NCI-H524 treated with DMSO at 0.1 percent for 48 hours (cell line): Measurements from ENCODE around the gene SEMG2.

ENCODE experiments used
- DNase-seq: peaks from one replicate; lab custom pipeline; 2025; lab: John Stamatoyannopoulos, UW

SEMG2 gene

GRCh38 chr20:45230631-45231030 is 9.5 kb downstream of the SEMG2 start:
- DNase-seq, result no peak

DNA sequence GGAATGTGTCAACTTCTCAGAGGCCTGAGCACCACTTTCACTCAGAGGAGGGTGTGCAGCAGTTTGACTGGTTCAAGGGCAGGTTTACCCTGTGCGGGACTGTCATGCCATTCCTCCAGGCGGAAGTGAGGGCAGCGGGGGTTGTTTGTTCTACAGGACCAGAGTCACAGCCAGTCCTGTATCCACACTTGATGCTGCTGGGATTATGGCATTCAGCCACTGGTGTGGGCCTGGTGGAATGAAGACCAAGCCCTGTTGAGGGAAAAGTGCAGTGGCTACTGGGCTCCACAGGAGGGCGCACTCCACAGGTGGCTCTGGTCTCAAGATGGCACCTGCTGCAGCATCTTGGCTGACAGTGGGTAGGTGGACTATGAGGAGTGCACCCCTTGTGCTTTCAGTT is 14.8 kb downstream of the SEMG2 start:
- DNase-seq, result no peak

DNA sequence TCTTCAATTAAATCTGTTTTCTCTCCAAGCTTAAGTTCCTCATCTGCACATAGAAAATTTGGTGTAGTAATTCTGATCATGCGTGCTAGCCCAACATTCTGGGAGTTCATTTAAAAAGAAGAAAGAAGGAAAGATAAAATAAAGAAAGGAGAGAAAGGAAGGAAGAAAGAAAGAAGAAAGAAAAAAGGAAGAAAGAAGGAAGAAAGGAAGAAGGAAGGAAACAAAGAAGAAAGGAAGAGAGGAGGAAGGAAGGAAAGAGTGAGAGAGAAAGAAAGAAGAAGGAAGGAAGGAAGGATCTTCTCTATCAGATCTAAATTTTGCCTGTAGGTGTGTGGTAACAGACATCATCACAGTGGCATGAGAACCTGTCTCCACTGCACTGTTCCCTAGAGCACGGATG is 17.0 kb downstream of the SEMG2 start:
- DNase-seq, result no peak

DNA sequence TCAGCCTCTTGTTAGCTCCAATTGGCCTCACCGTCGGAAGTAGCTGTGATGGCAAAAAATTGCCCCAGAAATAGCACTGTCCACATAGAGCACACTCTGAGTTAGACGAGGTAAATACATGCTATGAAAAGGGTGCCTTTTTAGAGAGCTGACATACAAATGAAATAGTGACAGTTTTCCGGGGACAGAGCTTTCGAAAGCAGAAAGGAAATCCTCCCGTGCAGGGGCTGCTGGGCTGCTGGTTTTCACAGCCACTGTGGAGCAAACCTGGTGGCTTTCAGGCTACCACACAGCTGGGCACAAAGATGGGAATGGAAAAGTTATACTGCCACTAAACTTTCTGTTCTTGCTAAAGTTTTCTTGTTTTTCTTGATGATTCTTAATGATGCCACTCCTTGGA is 24.9 kb downstream of the SEMG2 start:
- DNase-seq, result no peak

GRCh38 chr20:45247865-45248264 is 26.7 kb downstream of the SEMG2 start:
- no peak for DNase-seq

GRCh38 chr20:45248609-45249008 is 27.4 kb downstream of the SEMG2 start:
- no peak for DNase-seq

- no peak for DNase-seq
Observed at GRCh38 chr20:45251884-45252560, 30.8 kb downstream of the SEMG2 start.

- DNase-seq, result no peak
Observed at GRCh38 chr20:45253261-45253660, 32.1 kb downstream of the SEMG2 start.

- DNase-seq, result no peak
Observed at GRCh38 chr20:45254383-45255262, 33.5 kb downstream of the SEMG2 start, which contains the start of gene SLPI. TSS of gene SLPI (minus strand) at chr20:45254564. CDS start at chr20:45254543, 21 bp downstream.

DNA sequence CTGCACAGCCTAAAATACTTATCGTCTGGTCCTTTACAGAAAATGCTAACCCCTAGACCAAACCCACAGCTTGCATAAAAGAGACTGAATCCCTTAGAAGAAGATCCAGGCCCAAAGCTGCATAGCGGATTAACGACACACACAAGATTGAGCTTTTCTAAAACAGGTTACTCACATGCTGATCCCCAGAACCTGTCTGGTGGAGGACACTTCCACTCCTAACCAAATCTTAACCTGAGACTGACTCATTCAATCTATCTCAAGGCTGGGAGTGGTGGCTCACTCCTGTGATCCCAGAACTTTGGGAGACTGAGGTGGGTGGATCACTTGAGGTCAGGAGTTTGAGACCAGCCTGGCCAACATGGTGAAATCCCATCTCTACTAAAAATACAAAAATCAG is 36.0 kb downstream of the SEMG2 start:
- no peak for DNase-seq

GRCh38 chr20:45257711-45258110 is 36.5 kb downstream of the SEMG2 start:
- no peak for DNase-seq

DNA sequence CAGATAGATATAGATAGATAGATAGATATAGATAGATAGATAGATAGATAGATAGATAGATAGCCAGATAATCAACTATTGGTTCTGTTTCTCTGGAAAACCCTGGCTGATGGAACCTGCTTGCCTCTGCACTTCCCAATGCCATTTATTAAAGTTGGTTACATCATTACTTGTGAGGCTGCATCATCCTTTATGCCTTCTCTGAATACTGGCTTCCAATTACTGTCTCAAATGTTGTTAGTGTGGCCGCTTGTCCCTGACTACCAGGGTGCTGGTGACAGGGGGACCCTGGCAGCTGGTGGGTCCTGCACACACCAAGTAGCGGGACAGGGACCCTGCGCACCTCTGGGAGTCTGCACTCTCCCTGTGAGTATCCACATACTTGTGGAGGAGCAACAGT is 37.1 kb downstream of the SEMG2 start:
- DNase-seq, result no peak

- DNase-seq, result no peak
Observed at GRCh38 chr20:45258664-45259063, 37.5 kb downstream of the SEMG2 start.

DNA sequence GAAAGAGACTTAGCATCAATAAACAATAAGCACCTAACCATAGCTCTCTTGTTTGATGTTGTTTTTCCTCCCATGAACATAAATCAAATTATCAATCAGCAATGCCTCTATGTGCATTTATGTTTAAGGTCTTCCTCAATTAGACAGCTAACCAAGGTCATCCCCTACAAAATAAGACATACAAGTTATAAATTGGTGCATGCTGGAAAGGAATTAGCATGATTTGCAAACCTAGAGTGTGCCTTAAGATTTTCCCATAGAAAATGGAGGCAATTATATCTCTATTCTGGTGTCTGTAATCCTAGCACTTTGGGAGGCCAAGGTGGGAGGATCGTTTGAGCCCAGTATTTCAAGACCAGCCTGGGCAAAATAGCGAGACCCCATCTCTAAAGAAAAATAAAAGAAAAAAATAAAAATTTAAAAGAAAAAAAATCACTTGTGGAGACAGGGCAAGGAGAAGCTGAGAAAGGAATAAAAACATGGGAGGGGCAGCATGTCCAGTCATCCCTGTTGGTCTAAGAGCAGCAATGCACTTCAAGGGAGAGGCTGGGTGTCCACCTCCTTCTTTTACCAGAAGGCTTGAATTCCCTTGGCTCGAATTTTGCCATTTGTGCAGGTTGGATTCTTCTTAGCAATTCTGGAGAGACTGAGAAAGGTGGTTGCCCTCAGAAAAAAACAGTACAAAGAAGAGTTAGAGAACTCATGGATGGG is 42.5 kb downstream of the SEMG2 start:
- DNase-seq, result no peak

GRCh38 chr20:45266977-45267376 is 45.8 kb downstream of the SEMG2 start:
- no peak for DNase-seq

GRCh38 chr20:45268531-45268930 is 47.4 kb downstream of the SEMG2 start:
- DNase-seq, result no peak

- no peak for DNase-seq
Observed at GRCh38 chr20:45269056-45269455, 47.9 kb downstream of the SEMG2 start.

- DNase-seq, result no peak
Observed at GRCh38 chr20:45269754-45270270, 48.6 kb downstream of the SEMG2 start.
